GM19452 (cell line): ENCODE data around the gene PEX3.
A peak's percentile ranks its signal among the peaks of the same experiment; 100 is the strongest.
"Not testable (repeated sequence)": the region's sequence is repeated elsewhere in the genome, so short reads cannot be mapped to it uniquely, and the experiment has no call there.

Experiments used
- ATAC-seq: cut with Tn5 transposase; IDR thresholded peaks from one replicate; pipeline ENCODE4 v1.9.1; 2021; ENCODE audit not compliant: unreplicated experiment

PEX3 gene

GRCh38 chr6:143506199-143506598 is 55.6 kb downstream of the PEX3 start:
- ATAC-seq = no peak

GRCh38 chr6:143506620-143507019 is 56.0 kb downstream of the PEX3 start:
- no peak for ATAC-seq

- ATAC-seq = no peak
Observed at GRCh38 chr6:143507358-143508145, 56.9 kb downstream of the PEX3 start.

- not testable (repeated sequence) for ATAC-seq
Observed at GRCh38 chr6:143510326-143510725, 59.7 kb downstream of the PEX3 start.

- peak; percentile 72 for ATAC-seq
Observed at GRCh38 chr6:143510991-143511891, 60.6 kb downstream of the PEX3 start, which contains the start of gene FUCA2. Gene FUCA2, minus strand, starts transcription at chr6:143511720. Its CDS starts 86 bp downstream, at chr6:143511634.

- no peak for ATAC-seq
Observed at GRCh38 chr6:143513410-143513809, 62.8 kb downstream of the PEX3 start.

GRCh38 chr6:143515061-143515760 is 64.6 kb downstream of the PEX3 start:
- no peak for ATAC-seq

- no peak for ATAC-seq
Observed at GRCh38 chr6:143515766-143516355, 65.3 kb downstream of the PEX3 start.

- no peak for ATAC-seq
Observed at GRCh38 chr6:143516690-143517446, 66.3 kb downstream of the PEX3 start.

GRCh38 chr6:143517447-143517773 is 66.8 kb downstream of the PEX3 start:
- no peak for ATAC-seq

- no peak for ATAC-seq
Observed at GRCh38 chr6:143522039-143522600, 71.5 kb downstream of the PEX3 start.

- ATAC-seq = no peak
Observed at GRCh38 chr6:143525356-143525755, 74.8 kb downstream of the PEX3 start.

GRCh38 chr6:143527677-143528076 is 77.1 kb downstream of the PEX3 start:
- no peak for ATAC-seq

GRCh38 chr6:143528164-143528811 is 77.7 kb downstream of the PEX3 start:
- ATAC-seq = no peak

GRCh38 chr6:143529095-143529494 is 78.5 kb downstream of the PEX3 start:
- no peak for ATAC-seq

- ATAC-seq = no peak
Observed at GRCh38 chr6:143531720-143532499, 81.3 kb downstream of the PEX3 start.

GRCh38 chr6:143535189-143535614 is 84.6 kb downstream of the PEX3 start:
- no peak for ATAC-seq

GRCh38 chr6:143536461-143536865 is 85.9 kb downstream of the PEX3 start:
- peak; percentile 79 for ATAC-seq
